Mononuclear cell (primary cell): ENCODE data around the gene PCDHA12. TPM values are rescaled to one million over a fixed set of nuclear protein-coding genes. Genes with fewer than 3 reads are reported as not detected.
"Not testable (repeated sequence)": the region's sequence is repeated elsewhere in the genome, so short reads cannot be mapped to it uniquely, and the experiment has no call there.

ENCODE experiments used
- H3K27me3 ChIP-seq: 2 replicates; pipeline ENCODE4 v1.6.0; 2011; ENCODE audit warnings: low read length, control low read depth; ENCODE audit not compliant: insufficient read depth
- H3K4me1 ChIP-seq: 2 replicates; pipeline ENCODE4 v1.5.1; 2011; ENCODE audit warnings: mild to moderate bottlenecking, low read length, control low read depth; ENCODE audit not compliant: insufficient read depth
- H3K4me3 ChIP-seq: 2 replicates; pipeline ENCODE4 v1.5.1; 2011; ENCODE audit warnings: mild to moderate bottlenecking, low read length, moderate library complexity
- H3K9me3 ChIP-seq: 2 replicates; pipeline ENCODE4 v1.5.1; 2011; ENCODE audit warnings: low read depth, mild to moderate bottlenecking, control low read depth, low read length
- total RNA-seq: library from RNA; depleted of rRNA; stranded (reverse); fragments of >200 nt; gene quantifications from one replicate; pipeline ENCODE4 v1.2.3, GENCODE V29; 2012

The PCDHA12 gene, protein sequence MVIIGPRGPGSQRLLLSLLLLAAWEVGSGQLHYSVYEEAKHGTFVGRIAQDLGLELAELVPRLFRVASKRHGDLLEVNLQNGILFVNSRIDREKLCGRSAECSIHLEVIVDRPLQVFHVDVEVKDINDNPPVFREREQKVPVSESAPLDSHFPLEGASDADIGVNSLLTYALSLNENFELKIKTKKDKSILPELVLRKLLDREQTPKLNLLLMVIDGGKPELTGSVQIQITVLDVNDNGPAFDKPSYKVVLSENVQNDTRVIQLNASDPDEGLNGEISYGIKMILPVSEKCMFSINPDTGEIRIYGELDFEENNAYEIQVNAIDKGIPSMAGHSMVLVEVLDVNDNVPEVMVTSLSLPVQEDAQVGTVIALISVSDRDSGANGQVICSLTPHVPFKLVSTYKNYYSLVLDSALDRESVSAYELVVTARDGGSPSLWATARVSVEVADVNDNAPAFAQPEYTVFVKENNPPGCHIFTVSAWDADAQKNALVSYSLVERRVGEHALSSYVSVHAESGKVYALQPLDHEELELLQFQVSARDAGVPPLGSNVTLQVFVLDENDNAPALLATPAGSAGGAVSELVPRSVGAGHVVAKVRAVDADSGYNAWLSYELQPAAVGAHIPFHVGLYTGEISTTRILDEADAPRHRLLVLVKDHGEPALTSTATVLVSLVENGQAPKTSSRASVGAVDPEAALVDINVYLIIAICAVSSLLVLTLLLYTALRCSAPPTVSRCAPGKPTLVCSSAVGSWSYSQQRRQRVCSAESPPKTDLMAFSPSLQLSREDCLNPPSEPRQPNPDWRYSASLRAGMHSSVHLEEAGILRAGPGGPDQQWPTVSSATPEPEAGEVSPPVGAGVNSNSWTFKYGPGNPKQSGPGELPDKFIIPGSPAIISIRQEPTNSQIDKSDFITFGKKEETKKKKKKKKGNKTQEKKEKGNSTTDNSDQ
- total RNA-seq: not detected

DNA sequence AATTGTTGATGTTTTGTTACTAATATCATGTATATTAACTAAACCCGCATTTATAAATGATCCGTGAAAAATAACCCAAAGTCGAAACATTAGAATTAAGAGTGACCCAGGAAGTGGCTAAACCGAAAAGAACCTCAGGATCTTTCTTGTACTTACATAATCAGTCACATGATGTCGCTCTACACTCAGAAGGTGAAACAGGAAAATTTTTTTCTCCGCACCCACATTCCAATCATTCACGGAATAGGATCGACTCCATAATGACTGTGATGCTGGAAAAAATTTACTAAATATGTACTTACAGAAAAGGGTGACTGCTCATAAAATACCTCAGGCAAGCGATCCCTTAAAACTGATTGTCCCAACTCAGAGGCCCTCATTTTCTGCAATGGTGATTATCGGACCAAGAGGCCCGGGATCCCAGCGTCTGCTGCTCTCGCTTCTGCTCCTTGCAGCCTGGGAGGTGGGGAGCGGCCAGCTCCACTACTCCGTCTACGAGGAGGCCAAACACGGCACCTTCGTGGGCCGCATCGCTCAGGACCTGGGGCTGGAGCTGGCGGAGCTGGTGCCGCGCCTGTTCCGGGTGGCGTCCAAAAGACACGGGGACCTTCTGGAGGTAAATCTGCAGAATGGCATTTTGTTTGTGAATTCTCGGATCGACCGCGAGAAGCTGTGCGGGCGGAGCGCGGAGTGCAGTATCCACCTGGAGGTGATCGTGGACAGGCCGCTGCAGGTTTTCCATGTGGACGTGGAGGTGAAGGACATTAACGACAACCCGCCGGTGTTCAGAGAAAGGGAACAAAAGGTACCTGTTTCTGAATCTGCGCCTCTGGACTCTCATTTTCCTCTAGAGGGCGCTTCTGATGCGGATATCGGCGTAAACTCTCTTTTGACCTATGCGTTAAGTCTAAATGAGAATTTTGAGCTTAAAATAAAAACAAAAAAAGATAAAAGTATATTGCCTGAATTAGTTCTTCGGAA is at the start of gene PCDHA12:
TSS of gene PCDHA12 (plus strand) at position 224 of the 981 bp plus-strand sequence. CDS start at position 389, 165 bp downstream.
- Histone ChIP-seq H3K27me3 (peaks cover 43% of the 10 kb centered on the region), H3K4me3 (no peak within 1 kb of the TSS), H3K9me3 (peaks cover 6% of the 10 kb centered on the region), H3K4me1 (no peaks in the 10 kb centered on the region)

DNA sequence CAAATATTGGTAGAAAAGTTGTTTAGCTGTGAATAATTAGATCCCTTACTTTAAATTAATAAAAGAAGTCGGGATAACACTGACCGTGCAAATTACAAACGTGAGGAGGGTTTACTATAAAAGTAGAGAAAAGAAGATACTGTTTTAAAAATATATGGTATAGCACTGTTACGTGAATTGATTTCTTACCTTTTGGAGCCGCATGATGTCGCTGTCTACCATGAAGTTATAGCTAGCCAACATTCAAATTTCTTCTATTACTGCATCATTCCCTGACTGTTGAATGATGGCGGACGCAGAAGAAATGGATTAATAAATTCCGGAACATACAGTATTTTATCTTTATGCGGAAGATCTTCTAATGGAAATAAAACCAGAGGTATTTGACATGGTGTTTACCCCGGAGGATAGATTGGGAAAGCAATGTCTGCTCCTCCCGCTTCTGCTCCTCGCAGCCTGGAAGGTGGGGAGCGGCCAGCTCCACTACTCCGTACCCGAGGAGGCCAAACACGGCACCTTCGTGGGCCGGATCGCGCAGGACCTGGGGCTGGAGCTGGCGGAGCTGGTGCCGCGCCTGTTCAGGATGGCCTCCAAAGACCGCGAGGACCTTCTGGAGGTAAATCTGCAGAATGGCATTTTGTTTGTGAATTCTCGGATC is 47.3 kb upstream of the PCDHA12 start, which contains the start of gene PCDHA6:
TSS of gene PCDHA6 (plus strand) at position 257 of the 658 bp plus-strand sequence. CDS start at position 389, 132 bp downstream.
- Histone ChIP-seq H3K9me3 (peaks cover 23% of the 10 kb centered on the region), H3K4me3 (no peak within 1 kb of the TSS), H3K4me1 (no peaks in the 10 kb centered on the region), H3K27me3 (peaks cover 45% of the 10 kb centered on the region)

DNA sequence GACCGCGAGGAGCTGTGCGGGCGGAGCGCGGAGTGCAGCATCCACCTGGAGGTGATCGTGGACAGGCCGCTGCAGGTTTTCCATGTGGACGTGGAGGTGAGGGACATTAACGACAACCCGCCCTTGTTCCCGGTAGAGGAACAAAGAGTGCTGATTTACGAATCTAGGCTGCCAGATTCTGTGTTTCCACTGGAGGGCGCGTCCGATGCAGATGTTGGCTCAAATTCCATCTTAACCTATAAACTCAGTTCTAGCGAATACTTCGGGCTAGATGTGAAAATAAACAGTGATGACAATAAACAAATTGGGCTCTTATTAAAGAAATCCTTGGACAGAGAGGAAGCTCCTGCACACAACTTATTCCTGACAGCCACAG is 46.8 kb upstream of the PCDHA12 start:
- Histone ChIP-seq H3K9me3 (peaks cover 27% of the 10 kb centered on the region), H3K4me1 (no peaks in the 10 kb centered on the region), H3K27me3 (peaks cover 50% of the 10 kb centered on the region), H3K4me3 (no peak overlapping the region)

DNA sequence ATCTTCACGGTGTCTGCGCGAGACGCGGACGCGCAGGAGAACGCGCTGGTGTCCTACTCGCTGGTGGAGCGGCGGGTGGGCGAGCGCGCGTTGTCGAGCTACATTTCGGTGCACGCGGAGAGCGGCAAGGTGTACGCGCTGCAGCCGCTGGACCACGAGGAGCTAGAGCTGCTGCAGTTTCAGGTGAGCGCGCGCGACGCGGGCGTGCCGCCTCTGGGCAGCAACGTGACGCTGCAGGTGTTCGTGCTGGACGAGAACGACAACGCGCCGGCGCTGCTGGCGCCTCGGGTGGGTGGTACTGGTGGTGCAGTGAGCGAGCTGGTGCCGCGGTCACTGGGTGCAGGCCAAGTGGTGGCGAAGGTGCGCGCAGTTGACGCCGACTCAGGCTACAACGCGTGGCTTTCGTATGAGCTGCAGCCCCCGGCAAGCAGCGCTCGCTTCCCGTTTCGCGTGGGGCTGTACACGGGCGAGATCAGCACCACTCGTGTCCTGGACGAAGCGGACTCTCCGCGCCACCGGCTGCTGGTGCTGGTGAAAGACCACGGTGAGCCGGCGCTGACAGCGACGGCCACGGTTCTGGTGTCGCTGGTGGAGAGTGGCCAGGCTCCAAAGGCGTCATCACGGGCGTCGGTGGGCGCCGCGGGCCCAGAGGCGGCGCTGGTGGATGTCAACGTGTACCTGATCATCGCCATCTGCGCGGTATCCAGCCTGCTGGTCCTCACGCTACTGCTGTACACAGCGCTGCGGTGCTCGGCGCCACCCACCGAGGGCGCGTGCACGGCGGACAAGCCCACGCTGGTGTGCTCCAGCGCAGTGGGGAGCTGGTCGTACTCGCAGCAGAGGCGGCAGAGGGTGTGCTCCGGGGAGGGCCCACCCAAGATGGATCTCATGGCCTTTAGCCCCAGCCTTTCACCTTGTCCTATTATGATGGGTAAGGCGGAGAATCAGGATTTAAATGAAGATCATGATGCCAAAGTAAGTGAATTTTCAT is 45.3 kb upstream of the PCDHA12 start:
- H3K27me3 ChIP-seq: peaks cover 60% of the 10 kb centered on the region
- H3K4me1 ChIP-seq, H3K4me3 ChIP-seq: not testable (repeated sequence)
- H3K9me3 ChIP-seq: peaks cover 33% of the 10 kb centered on the region

DNA sequence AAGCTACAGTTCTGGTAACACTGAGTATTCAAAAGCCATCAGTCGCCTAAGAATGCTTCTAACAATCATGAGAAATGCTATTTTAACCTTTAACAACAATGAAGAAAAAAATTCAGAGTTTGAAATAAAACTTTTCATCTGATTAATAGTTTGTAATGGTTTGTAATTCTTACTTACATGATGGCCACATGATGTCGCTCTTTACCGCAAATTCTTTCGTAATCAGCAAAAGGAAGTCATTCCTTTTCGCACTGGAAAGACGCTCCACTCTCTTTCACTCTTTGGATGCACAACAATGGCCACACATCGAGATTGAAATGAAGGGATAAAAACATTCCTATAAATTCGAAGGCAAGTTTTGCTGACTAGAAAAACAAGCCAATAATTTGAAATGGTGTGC is 41.1 kb upstream of the PCDHA12 start, which contains the start of gene PCDHA7:
TSS of gene PCDHA7 (plus strand) at position 277 of the 400 bp plus-strand sequence. CDS start at position 392, 115 bp downstream.
- H3K4me3 ChIP-seq: no peak within 1 kb of the TSS
- no peaks in the 10 kb centered on the region for H3K4me1 ChIP-seq
- peaks cover 18% of the 10 kb centered on the region for H3K9me3 ChIP-seq
- peaks cover 40% of the 10 kb centered on the region for H3K27me3 ChIP-seq

- not testable (repeated sequence) for H3K4me1 ChIP-seq, H3K4me3 ChIP-seq
- H3K27me3 ChIP-seq: peaks cover 40% of the 10 kb centered on the region
- peaks cover 18% of the 10 kb centered on the region for H3K9me3 ChIP-seq
Observed at GRCh38 chr5:140834439-140835008, 40.6 kb upstream of the PCDHA12 start.

DNA sequence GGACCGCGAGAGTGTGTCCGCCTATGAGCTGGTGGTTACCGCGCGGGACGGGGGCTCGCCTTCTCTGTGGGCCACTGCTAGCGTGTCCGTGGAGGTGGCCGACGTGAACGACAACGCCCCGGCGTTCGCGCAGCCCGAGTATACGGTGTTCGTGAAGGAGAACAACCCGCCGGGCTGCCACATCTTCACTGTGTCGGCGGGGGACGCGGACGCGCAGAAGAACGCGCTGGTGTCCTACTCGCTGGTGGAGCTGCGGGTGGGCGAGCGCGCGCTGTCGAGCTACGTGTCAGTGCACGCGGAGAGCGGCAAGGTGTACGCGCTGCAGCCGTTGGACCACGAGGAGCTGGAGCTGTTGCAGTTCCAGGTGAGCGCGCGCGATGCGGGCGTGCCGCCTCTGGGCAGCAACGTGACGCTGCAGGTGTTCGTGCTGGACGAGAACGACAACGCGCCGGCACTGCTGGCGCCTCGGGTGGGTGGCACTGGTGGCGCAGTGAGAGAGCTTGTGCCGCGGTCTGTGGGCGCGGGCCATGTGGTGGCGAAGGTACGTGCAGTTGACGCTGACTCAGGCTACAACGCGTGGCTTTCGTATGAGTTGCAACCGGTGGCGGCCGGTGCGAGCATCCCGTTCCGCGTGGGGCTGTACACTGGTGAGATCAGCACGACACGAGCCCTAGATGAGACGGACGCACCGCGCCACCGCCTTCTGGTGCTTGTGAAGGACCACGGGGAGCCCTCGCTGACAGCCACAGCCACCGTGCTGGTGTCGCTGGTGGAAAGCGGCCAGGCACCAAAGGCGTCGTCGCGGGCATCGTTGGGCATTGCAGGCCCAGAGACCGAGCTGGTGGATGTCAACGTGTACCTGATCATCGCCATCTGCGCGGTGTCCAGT is 39.2 kb upstream of the PCDHA12 start:
- Histone ChIP-seq H3K4me1 (no peaks in the 10 kb centered on the region), H3K9me3 (peaks cover 23% of the 10 kb centered on the region), H3K27me3 (peaks cover 44% of the 10 kb centered on the region), H3K4me3 (no peak overlapping the region)

DNA sequence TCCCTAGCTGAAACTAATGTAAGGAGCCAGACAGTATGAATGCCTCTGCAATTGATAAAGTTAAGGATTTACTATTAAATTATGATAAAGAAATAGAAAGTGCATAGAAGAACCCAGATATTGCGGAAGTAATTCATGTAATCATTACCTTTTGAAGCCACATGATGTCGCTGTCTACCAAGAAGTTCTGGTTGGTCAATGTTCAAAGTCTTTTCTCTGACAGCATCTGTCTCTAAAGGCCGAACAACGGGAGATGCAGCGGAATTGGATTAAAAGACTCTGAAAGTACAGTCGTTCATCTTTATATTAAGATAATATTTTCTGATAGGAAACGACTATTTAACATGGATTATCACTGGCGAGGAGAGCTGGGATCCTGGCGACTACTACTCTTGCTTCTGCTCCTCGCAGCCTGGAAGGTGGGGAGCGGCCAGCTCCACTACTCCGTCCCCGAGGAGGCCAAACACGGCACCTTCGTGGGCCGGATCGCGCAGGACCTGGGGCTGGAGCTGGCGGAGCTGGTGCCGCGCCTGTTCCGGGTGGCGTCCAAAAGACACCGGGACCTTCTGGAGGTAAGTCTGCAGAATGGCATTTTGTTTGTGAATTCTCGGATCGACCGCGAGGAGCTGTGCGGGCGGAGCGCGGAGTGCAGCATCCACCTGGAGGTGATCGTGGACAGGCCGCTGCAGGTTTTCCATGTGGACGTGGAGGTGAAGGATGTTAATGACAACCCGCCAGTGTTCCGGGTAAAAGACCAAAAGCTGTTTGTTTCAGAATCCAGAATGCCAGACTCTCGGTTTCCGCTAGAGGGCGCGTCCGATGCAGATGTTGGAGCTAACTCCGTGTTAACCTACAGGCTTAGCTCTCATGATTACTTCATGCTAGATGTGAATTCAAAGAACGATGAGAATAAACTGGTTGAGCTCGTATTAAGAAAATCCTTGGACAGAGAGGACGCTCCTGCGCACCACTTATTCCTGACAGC is 33.8 kb upstream of the PCDHA12 start, which contains the start of gene PCDHA8:
TSS of gene PCDHA8 (plus strand) at position 210 of the 985 bp plus-strand sequence. CDS start at position 345, 135 bp downstream.
- peaks cover 5% of the 10 kb centered on the region for H3K9me3 ChIP-seq
- no peaks in the 10 kb centered on the region for H3K4me1 ChIP-seq
- H3K27me3 ChIP-seq: peaks cover 14% of the 10 kb centered on the region
- no peak within 1 kb of the TSS for H3K4me3 ChIP-seq

DNA sequence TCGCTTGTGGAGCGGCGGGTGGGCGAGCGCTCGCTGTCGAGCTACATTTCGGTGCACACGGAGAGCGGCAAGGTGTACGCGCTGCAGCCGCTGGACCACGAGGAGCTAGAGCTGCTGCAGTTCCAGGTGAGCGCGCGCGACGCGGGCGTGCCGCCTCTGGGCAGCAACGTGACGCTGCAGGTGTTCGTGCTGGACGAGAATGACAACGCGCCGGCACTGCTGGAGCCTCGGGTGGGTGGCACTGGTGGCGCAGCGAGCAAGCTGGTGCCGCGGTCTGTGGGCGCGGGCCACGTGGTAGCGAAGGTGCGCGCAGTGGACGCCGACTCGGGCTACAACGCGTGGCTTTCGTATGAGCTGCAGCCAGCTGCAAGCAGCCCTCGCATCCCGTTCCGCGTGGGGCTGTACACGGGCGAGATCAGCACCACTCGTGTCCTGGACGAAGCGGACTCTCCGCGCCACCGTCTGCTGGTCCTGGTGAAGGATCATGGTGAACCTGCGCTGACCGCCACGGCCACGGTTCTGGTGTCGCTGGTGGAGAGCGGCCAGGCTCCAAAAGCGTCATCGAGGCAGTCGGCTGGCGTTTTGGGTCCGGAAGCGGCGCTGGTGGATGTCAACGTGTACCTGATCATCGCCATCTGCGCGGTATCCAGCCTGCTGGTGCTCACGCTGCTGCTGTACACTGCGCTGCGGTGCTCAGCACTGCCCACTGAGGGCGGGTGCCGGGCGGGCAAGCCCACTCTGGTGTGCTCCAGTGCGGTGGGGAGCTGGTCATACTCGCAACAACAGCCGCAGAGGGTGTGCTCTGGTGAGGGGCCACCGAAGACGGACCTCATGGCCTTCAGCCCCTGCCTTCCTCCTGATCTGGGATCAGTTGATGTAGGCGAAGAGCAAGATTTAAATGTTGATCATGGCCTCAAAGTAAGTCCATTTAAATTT is 32.0 kb upstream of the PCDHA12 start:
- H3K9me3 ChIP-seq: peaks cover 11% of the 10 kb centered on the region
- H3K27me3 ChIP-seq: peaks cover 12% of the 10 kb centered on the region
- H3K4me3 ChIP-seq: no peak overlapping the region
- H3K4me1 ChIP-seq: no peaks in the 10 kb centered on the region
